A549 (cell line): ENCODE measurements around the gene BCL6.

Experiments
- CTCF ChIP-seq: fragments of >200 bp; sonication (Bioruptor Twin); formaldehyde crosslinking; IDR thresholded peaks from 3 replicates; pipeline ENCODE4 v1.5.1; 2016
- SMC3 ChIP-seq: fragments of >200 bp; sonication (Bioruptor Twin); formaldehyde crosslinking; IDR thresholded peaks from 3 replicates; pipeline ENCODE4 v1.6.1; 2018; ENCODE audit warnings: inconsistent platforms

- TF ChIP-seq CTCF: no peak
- TF ChIP-seq SMC3: no peak
Observed at GRCh38 chr3:187747506-187747905, 2.2 kb upstream of the BCL6 start.
